Activated B cell treated with CpG ODN at 0.5 μM for 24 hours (primary cell): ENCODE data around the gene APH1B. TPM values are rescaled to one million over a fixed set of nuclear protein-coding genes. Genes with fewer than 3 reads are reported as not detected.

Experiments
- ATAC-seq: fragments of 200-7000 bp; cut with Tn5 transposase; one replicate; pipeline ENCODE4 v1.10.0; 2021; ENCODE audit warnings: low read depth, mild to moderate bottlenecking, moderate library complexity
- CTCF ChIA-PET: fragments of 350-600 bp; sonication (Branson Sonifier 250); formaldehyde crosslinking; loops from one replicate; lab custom pipeline; 2021; ENCODE audit warnings: antibody characterized with exemption; lab: Charles Lee
- POLR2A ChIA-PET: fragments of 350-600 bp; sonication (Branson Sonifier 250); formaldehyde crosslinking; loops from one replicate; lab custom pipeline; 2021; ENCODE audit warnings: antibody characterized with exemption; lab: Charles Lee
- DNase-seq: peaks from one replicate; pipeline ENCODE4 v3.0.0; 2022
- H3K27ac Mint-ChIP-seq: one replicate; pipeline ENCODE4 v1.8.0; 2020; ENCODE audit warnings: mixed read lengths
- H3K27me3 Mint-ChIP-seq: one replicate; pipeline ENCODE4 v1.8.0; 2021; ENCODE audit warnings: mixed read lengths
- H3K36me3 Mint-ChIP-seq: one replicate; pipeline ENCODE4 v1.8.0; 2021; ENCODE audit warnings: low read depth, mixed read lengths
- H3K4me1 Mint-ChIP-seq: one replicate; pipeline ENCODE4 v1.8.0; 2021; ENCODE audit warnings: mixed read lengths
- H3K4me3 Mint-ChIP-seq: one replicate; pipeline ENCODE4 v1.8.0; 2020; ENCODE audit warnings: mild to moderate bottlenecking, mixed read lengths
- H3K9me3 Mint-ChIP-seq: one replicate; pipeline ENCODE4 v1.8.0; 2020; ENCODE audit warnings: mixed read lengths
- CTCF ChIP-seq: fragments of 200-600 bp; IDR thresholded peaks from one replicate; pipeline ENCODE4 v1.8.0; 2022; ENCODE audit warnings: antibody characterized with exemption, mild to moderate bottlenecking
- intact Hi-C: fragments of 100-400 bp; cut with micrococcal nuclease; formaldehyde crosslinking; loops from one replicate; pipeline ENCODE4 v1.15.1; 2024
- total RNA-seq: library from RNA; stranded (reverse); gene quantifications from 2 replicates; pipeline ENCODE4 v1.2.3, GENCODE V29; 2022

The APH1B gene
- total RNA-seq, 1 donor from 2014 or later = 22.1 TPM

- no peak for TF ChIP-seq CTCF
- CTCF ChIA-PET = no interaction called here
These were observed 45.1 kb downstream of the APH1B start for GRCh38 chr15:63322541-63322940.

GRCh38 chr15:63323798-63324563 is 46.6 kb downstream of the APH1B start:
- CTCF ChIA-PET = no interaction called here
- intact Hi-C loops = no loop called here
- H3K36me3 Mint-ChIP-seq = no peaks in the 10 kb centered on the region

More at GRCh38 chr15:63322541-63322940, 45.1 kb downstream of the APH1B start:
- Mint-ChIP-seq H3K4me1 (no peaks in the 10 kb centered on the region), H3K9me3 (no peaks in the 10 kb centered on the region), H3K27ac (no peak overlapping the region), H3K4me3 (no peak overlapping the region), H3K36me3 (no peaks in the 10 kb centered on the region), H3K27me3 (no peaks in the 10 kb centered on the region)
- POLR2A ChIA-PET = no interaction called here
- ATAC-seq (no peak), DNase-seq (no peak)
- intact Hi-C loops = no loop called here

GRCh38 chr15:63324770-63325169 is 47.4 kb downstream of the APH1B start:
- CTCF ChIA-PET = no interaction called here
- no peak overlapping the region for H3K4me3 Mint-ChIP-seq
- no peak for ATAC-seq
- intact Hi-C loops = no loop called here
- no peaks in the 10 kb centered on the region for H3K9me3 Mint-ChIP-seq
- POLR2A ChIA-PET = interaction anchor here (1.0 kb wide), 1 partner anchor 13 kb away, joined by 5 read pairs; no protein-coding TSS in a partner anchor
- no peaks in the 10 kb centered on the region for H3K4me1 Mint-ChIP-seq
- H3K36me3 Mint-ChIP-seq = no peaks in the 10 kb centered on the region
- H3K27ac Mint-ChIP-seq = no peak overlapping the region
- TF ChIP-seq CTCF = no peak
- H3K27me3 Mint-ChIP-seq = no peaks in the 10 kb centered on the region
- DNase-seq = no peak

More at GRCh38 chr15:63323798-63324563, 46.6 kb downstream of the APH1B start:
- ATAC-seq = no peak
- POLR2A ChIA-PET = no interaction called here
- Mint-ChIP-seq H3K4me1 (no peaks in the 10 kb centered on the region), H3K4me3 (no peak overlapping the region), H3K27ac (no peak overlapping the region), H3K27me3 (no peaks in the 10 kb centered on the region), H3K9me3 (no peaks in the 10 kb centered on the region)
- no peak for DNase-seq
- no peak for TF ChIP-seq CTCF

- Mint-ChIP-seq H3K36me3 (no peaks in the 10 kb centered on the region), H3K27ac (no peak overlapping the region), H3K4me3 (no peak overlapping the region), H3K4me1 (no peaks in the 10 kb centered on the region), H3K27me3 (no peaks in the 10 kb centered on the region), H3K9me3 (no peaks in the 10 kb centered on the region)
- POLR2A ChIA-PET = interaction anchor here (0.7 kb wide), 1 partner anchor 12 kb away, joined by 3 read pairs; no protein-coding TSS in a partner anchor
- no peak for TF ChIP-seq CTCF
- CTCF ChIA-PET = no interaction called here
- ATAC-seq (no peak), DNase-seq (no peak)
- intact Hi-C loops = no loop called here
These were observed 50.4 kb downstream of the APH1B start for GRCh38 chr15:63327648-63328421.
